HepG2 (cell line): ENCODE results near the gene ZNF217.
"Not testable (repeated sequence)": the region's sequence is repeated elsewhere in the genome, so short reads cannot be mapped to it uniquely, and the experiment has no call there.

Source experiments
- EP300 ChIP-seq, 3 experiments: sonication (generic) in 1 of 3; formaldehyde crosslinking in 1 of 3; IDR thresholded peaks; 2 replicates each; pipeline versions ENCODE4 v1.5.1 to v1.6.1; 2011 to 2020; ENCODE audit warnings: low read depth in 2 of 3, low read length in 2 of 3, borderline replicate concordance in 1 of 3, improper control_type of control experiment in 1 of 3, mild to moderate bottlenecking in 1 of 3, missing genetic modification reagents in 1 of 3, moderate library complexity in 1 of 3
- FOXK2 ChIP-seq: fragments of 450-650 bp; IDR thresholded peaks from 2 replicates; pipeline ENCODE4 v1.6.1; 2016
- HDAC2 ChIP-seq: sonication (generic); formaldehyde crosslinking; IDR thresholded peaks from 2 replicates; pipeline ENCODE4 v1.4.0; 2020; ENCODE audit warnings: missing genetic modification reagents
- MAF1 ChIP-seq: sonication (generic); formaldehyde crosslinking; IDR thresholded peaks from 2 replicates; pipeline ENCODE4 v1.5.0; 2020; ENCODE audit warnings: missing genetic modification reagents, borderline replicate concordance
- RBFOX2 ChIP-seq: fragments of 200-400 bp; formaldehyde crosslinking; IDR thresholded peaks from 2 replicates; pipeline ENCODE4 v1.6.1; 2017; ENCODE audit warnings: low read depth, mild to moderate bottlenecking, low read length
- SP2 ChIP-seq: sonication (generic); formaldehyde crosslinking; IDR thresholded peaks from 2 replicates; pipeline ENCODE4 v1.5.1; 2020; ENCODE audit warnings: mild to moderate bottlenecking, missing genetic modification reagents
- ZNF510 ChIP-seq: sonication (generic); formaldehyde crosslinking; IDR thresholded peaks from 2 replicates; pipeline ENCODE4 v1.4.0; 2020; ENCODE audit warnings: low read depth, mild to moderate bottlenecking, missing genetic modification reagents
- TF ChIP-seq, protein P1 (sequence below): sonication (generic); formaldehyde crosslinking; IDR thresholded peaks from 2 replicates; pipeline ENCODE4 v1.8.1; 2023; ENCODE audit warnings: missing genetic modification reagents, mild to moderate bottlenecking, borderline replicate concordance

GRCh38 chr20:53521421-53521820, 72.2 kb downstream of the ZNF217 start:
- not testable (repeated sequence) for TF ChIP-seq ZNF510 (CRISPR knock-in tag); MAF1 (CRISPR knock-in tag); RBFOX2; EP300 (IDR thresholded peaks at IDR 0.05; ENCODE audit: low read depth in 2 of 2, low read length in 2 of 2); EP300 (CRISPR knock-in tag; IDR thresholded peaks at IDR 0.05; ENCODE audit: borderline replicate concordance); FOXK2; HDAC2 (CRISPR knock-in tag); SP2 (CRISPR knock-in tag)
- TF ChIP-seq, protein P1, sequence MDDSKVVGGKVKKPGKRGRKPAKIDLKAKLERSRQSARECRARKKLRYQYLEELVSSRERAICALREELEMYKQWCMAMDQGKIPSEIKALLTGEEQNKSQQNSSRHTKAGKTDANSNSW (CRISPR knock-in tag), result not testable (repeated sequence)
